KOPT-K1 (cell line): ENCODE results near the gene KCNQ1.

ENCODE experiments used
- H3K27ac ChIP-seq: fragments of 200-600 bp; sonication (generic); 2 replicates; pipeline ENCODE4 v1.5.1; 2016; ENCODE audit warnings: antibody characterized with exemption, mild to moderate bottlenecking, low read depth, low read length; ENCODE audit not compliant: poor library complexity, severe bottlenecking
- H3K36me3 ChIP-seq: fragments of 200-600 bp; sonication (generic); 2 replicates; pipeline ENCODE4 v1.5.1; 2017; ENCODE audit warnings: antibody characterized with exemption, mild to moderate bottlenecking, low read length, moderate library complexity; ENCODE audit not compliant: insufficient read depth
- H3K9me3 ChIP-seq: fragments of 200-600 bp; sonication (generic); 2 replicates; pipeline ENCODE4 v1.5.1; 2017; ENCODE audit warnings: antibody characterized with exemption, low read length, mild to moderate bottlenecking; ENCODE audit not compliant: insufficient read depth, poor library complexity, severe bottlenecking

KCNQ1 gene

GRCh38 chr11:2562890-2563212 lies 118.0 kb downstream of the KCNQ1 start:
- H3K27ac ChIP-seq = no peak overlapping the region
- no peaks in the 10 kb centered on the region for H3K36me3 ChIP-seq
- H3K9me3 ChIP-seq = no peaks in the 10 kb centered on the region

DNA sequence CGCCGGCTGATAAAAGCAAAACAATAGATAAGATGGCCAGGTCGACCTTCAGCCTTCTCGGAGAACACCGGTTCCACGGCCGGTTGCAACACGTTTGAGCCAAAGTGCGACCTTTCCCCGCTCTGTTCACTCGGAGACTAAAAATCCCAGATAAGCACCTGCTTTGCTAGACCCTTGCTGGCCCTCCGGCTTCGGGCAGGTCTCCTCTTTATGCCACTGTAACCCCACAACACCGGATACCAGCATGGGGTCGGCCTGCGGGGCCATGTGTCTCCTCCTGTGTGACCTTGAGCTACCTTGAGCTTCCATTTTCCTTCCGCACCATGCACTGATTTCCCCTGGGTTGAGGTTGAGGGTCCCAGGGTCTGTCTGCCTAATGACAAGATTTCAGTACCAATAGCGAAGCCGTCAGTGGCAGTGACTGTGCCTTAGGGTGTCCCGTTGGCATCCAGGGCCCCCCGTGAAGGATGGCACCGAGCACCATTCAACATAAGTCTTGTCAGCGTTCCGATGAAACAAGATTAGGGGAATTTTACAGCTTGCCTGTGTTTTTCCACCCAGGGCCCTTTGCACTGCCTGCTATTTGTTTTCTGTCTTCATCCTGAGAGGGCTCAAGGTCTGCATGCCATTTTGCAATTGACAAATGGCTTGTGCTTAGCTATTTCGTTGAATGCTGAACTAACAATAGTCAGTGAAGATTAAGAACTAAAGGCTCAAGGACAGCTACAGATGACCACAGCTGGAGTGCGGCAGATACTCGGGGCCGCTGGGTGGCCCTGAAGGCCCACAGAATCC lies 118.6 kb downstream of the KCNQ1 start:
- H3K36me3 ChIP-seq = no peaks in the 10 kb centered on the region
- H3K9me3 ChIP-seq = no peaks in the 10 kb centered on the region
- no peak overlapping the region for H3K27ac ChIP-seq

DNA sequence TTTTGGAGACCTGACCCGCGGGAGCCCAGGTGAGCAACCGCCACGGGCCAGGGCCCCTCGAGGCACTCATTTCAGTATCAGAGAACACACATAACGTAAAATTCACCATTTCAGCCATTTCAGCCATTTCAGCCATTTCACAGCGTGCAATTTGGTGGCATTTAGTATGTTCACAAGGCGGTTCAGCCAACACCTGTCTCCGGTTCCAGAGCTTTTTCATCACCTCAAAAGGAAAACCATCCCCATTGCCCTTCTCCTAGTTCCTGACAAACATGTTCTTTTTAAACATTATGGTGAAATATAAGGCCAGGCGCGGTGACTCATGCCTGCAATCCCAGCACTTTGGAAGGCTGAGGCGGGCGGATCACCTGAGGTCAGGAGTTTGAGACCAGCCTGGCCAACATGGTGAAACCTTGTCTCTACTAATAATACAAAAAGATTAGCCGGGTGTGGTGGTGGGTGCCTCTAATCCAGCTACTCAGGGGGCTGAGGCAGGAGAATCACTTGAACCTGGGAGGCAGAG lies 119.3 kb downstream of the KCNQ1 start:
- H3K27ac ChIP-seq = no peak overlapping the region

DNA sequence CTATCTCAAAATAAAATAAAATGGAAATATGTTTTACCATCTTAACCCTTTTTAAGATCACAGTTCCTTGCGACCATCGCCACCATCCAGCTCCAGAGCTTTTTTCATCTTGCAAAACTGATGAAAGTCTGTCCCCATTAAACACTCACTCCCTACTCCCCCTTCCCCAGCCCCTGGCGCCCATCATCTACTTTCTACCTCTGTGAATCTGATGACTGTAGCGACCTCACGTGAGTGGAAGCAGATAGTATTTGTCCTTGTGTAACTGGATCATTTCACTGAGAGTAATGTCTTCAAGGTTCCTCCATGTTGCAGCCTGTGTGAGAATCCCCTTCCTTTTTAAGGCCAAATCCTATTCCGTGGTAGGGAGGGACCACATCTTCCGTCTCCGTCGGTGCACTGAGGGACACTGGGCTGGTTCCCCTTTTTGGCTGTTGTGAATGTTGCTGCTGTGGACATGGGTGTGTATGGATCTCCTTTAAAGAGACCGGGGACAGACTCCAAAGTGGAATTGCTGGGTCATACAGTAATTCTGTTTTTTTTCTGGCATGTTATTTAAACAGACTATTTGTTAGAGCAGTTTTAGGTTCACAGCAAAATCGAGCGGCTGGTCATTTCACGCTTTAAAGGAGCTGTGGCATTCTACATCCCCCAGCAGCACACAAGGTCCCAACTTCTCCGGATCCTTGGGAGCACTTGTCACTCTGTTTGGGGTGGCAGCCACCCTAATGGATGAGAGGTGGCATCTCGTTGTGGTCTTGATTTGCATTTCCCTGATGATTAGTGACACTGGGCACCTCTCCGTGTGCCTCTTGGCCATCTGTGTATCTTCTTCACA lies 120.0 kb downstream of the KCNQ1 start:
- H3K9me3 ChIP-seq = no peaks in the 10 kb centered on the region
- H3K27ac ChIP-seq = no peak overlapping the region
- no peaks in the 10 kb centered on the region for H3K36me3 ChIP-seq

More for the DNA sequence above, 119.3 kb downstream of the KCNQ1 start:
- Histone ChIP-seq H3K36me3 (no peaks in the 10 kb centered on the region), H3K9me3 (no peaks in the 10 kb centered on the region)

DNA sequence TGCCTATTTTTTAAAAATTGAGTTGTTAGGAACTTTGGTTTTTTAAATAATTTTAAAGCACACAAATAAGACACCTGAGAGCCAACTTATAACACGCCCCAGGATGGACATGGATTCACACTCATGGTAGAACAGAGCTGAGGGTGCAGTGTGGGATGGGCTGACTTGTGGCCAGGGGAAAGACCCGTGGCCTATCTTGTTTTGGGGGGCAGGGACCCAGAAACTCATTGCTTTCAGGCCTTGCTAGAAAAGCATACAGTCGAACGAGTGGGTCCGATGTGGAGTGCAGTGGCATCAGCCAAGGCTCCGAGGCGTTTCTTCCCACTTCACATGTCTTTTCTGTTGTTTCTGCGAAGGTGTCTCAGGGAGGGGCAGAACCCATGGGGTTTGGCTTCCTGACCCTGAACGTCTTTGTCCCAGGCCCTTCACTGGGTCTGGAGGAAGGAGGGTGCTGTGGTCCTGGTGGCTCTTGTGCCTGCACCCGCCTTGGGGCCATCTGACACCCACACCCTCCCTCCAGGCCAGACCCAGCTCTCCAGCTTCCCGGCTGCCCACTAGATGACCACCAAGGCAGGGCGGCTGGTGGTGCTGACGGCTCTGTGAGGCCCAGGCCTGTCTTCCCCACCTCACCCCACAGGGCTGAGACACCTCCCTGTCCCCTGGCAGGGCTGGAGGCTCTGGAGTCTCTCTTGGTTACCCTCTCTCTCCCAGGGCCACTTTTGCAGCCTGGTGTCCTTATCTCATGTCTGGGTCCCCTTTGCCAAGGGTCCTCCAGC lies 120.8 kb downstream of the KCNQ1 start:
- Histone ChIP-seq H3K27ac (no peak overlapping the region), H3K36me3 (no peaks in the 10 kb centered on the region), H3K9me3 (no peaks in the 10 kb centered on the region)

- Histone ChIP-seq H3K9me3 (no peaks in the 10 kb centered on the region), H3K36me3 (no peaks in the 10 kb centered on the region), H3K27ac (no peak overlapping the region)
Measured at GRCh38 chr11:2566223-2567025, 121.6 kb downstream of the KCNQ1 start.

- no peak overlapping the region for H3K27ac ChIP-seq
- H3K9me3 ChIP-seq = no peaks in the 10 kb centered on the region
- no peaks in the 10 kb centered on the region for H3K36me3 ChIP-seq
Measured at GRCh38 chr11:2567026-2567671, 122.3 kb downstream of the KCNQ1 start.

DNA sequence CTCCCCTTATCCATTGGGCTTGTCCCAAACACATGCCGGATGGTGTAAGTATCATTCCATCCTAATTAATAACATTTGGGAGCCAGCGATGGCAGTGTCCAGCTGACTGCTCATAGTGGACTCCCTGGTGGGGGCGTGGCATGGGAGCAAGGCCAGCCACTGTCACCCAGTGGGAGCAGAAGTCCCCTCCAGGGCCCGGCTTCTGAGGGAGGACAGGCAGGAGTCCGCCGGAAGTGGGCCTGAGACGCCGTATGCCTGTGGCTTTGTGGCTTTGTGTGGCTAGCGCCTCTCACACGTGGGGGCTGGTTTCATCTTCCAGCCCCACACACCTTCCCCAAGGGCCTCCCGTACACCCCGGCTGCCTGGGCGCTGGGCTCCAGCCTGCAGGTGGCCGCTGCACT lies 124.5 kb downstream of the KCNQ1 start:
- Histone ChIP-seq H3K27ac (no peak overlapping the region), H3K36me3 (no peaks in the 10 kb centered on the region), H3K9me3 (no peaks in the 10 kb centered on the region)

- Histone ChIP-seq H3K9me3 (no peaks in the 10 kb centered on the region), H3K27ac (no peak overlapping the region), H3K36me3 (no peaks in the 10 kb centered on the region)
Measured at GRCh38 chr11:2569731-2570210, 125.0 kb downstream of the KCNQ1 start.

GRCh38 chr11:2570211-2570811 lies 125.5 kb downstream of the KCNQ1 start:
- H3K9me3 ChIP-seq = no peaks in the 10 kb centered on the region
- H3K27ac ChIP-seq = no peak overlapping the region
- H3K36me3 ChIP-seq = no peaks in the 10 kb centered on the region

GRCh38 chr11:2570841-2571597 lies 126.2 kb downstream of the KCNQ1 start:
- no peaks in the 10 kb centered on the region for H3K36me3 ChIP-seq
- H3K9me3 ChIP-seq = no peaks in the 10 kb centered on the region
- no peak overlapping the region for H3K27ac ChIP-seq

- H3K9me3 ChIP-seq = no peaks in the 10 kb centered on the region
- no peaks in the 10 kb centered on the region for H3K36me3 ChIP-seq
- H3K27ac ChIP-seq = no peak overlapping the region
Measured at GRCh38 chr11:2571598-2572281, 126.9 kb downstream of the KCNQ1 start.
